Neural cell (in vitro differentiated cells): ENCODE results near the gene ALDH3A2.

Source experiments
- EP300 ChIP-seq: fragments of 450-650 bp; conservative IDR thresholded peaks from 2 replicates; pipeline ENCODE4 v1.6.1; 2014; ENCODE audit warnings: antibody characterized with exemption, mild to moderate bottlenecking, moderate library complexity; ENCODE audit not compliant: poor library complexity, severe bottlenecking
- EZH2 ChIP-seq: fragments of 200-600, 300-800 bp; shearing (Covaris generic), sonication (generic); IDR thresholded peaks from 2 replicates; pipeline ENCODE4 v1.6.1; 2014; ENCODE audit warnings: antibody characterized with exemption, low read length, borderline replicate concordance, mild to moderate bottlenecking; ENCODE audit not compliant: insufficient read depth, poor library complexity, severe bottlenecking
- POLR2AphosphoS5 ChIP-seq: IDR thresholded peaks from 2 replicates; pipeline ENCODE4 v1.6.1; 2012
- SMC3 ChIP-seq: fragments of 450-650 bp; conservative IDR thresholded peaks from 2 replicates; pipeline ENCODE4 v1.6.1; 2014; ENCODE audit warnings: antibody characterized with exemption, mild to moderate bottlenecking, moderate library complexity; ENCODE audit not compliant: poor library complexity
- TF ChIP-seq, protein P1 (sequence below): fragments of 450-650 bp; IDR thresholded peaks from 2 replicates; pipeline ENCODE4 v1.5.1; 2014; ENCODE audit warnings: antibody characterized with exemption, mild to moderate bottlenecking, moderate library complexity; ENCODE audit not compliant: poor library complexity, severe bottlenecking

DNA sequence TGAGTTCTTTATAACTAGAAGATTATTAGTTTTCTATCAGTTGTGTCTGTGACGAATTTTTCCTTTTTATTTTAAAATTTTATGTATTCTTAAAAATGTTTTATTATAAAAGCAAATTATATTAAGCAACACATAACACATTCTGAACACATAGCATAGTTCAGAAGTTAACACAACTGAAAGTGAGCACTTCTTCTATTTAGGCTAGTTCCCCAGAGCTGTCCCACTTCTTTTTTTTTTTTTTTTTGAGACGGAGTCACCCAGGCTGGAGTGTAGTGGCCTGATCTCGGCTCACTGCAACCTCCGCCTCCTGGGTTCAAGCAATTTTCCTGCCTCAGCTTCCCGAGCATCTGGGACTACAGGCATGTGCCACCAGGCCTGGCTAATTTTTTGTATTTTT lies 37.7 kb upstream of the ALDH3A2 start:
- TF ChIP-seq EP300 (no peak), EZH2 (no peak), POLR2AphosphoS5 (no peak), SMC3 (no peak)
- TF ChIP-seq, protein P1, sequence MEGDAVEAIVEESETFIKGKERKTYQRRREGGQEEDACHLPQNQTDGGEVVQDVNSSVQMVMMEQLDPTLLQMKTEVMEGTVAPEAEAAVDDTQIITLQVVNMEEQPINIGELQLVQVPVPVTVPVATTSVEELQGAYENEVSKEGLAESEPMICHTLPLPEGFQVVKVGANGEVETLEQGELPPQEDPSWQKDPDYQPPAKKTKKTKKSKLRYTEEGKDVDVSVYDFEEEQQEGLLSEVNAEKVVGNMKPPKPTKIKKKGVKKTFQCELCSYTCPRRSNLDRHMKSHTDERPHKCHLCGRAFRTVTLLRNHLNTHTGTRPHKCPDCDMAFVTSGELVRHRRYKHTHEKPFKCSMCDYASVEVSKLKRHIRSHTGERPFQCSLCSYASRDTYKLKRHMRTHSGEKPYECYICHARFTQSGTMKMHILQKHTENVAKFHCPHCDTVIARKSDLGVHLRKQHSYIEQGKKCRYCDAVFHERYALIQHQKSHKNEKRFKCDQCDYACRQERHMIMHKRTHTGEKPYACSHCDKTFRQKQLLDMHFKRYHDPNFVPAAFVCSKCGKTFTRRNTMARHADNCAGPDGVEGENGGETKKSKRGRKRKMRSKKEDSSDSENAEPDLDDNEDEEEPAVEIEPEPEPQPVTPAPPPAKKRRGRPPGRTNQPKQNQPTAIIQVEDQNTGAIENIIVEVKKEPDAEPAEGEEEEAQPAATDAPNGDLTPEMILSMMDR: no peak
